Bronchial epithelial cell (primary cell): ENCODE measurements around the gene SQSTM1. TPM values are rescaled to one million over a fixed set of nuclear protein-coding genes. Genes with fewer than 3 reads are reported as not detected.
A peak's percentile ranks its signal among the peaks of the same experiment; 100 is the strongest.

Source experiments
- DNase-seq: peaks from one replicate; pipeline ENCODE4 v3.0.0-alpha.2; 2010; ENCODE audit warnings: low read depth
- FAIRE-seq: peaks from 2 replicates; lab custom pipeline; 2011; peaks lifted over from hg19 to GRCh38; lab: Jason Lieb, UNC
- H3K27me3 ChIP-seq: 2 replicates; pipeline ENCODE4 v1.5.1; 2011; ENCODE audit warnings: low read length; ENCODE audit not compliant: control insufficient read depth, insufficient read depth
- H3K36me3 ChIP-seq: 2 replicates; pipeline ENCODE4 v1.5.1; 2011; ENCODE audit warnings: low read length; ENCODE audit not compliant: control insufficient read depth, insufficient read depth
- H3K4me3 ChIP-seq: 2 replicates; pipeline ENCODE4 v1.5.1; 2011; ENCODE audit warnings: mild to moderate bottlenecking, low read depth, low read length, control low read depth
- total RNA-seq: library from RNA; depleted of rRNA; stranded (reverse); fragments of >200 nt; gene quantifications from 2 replicates; pipeline ENCODE4 v1.2.1, GENCODE V29; 2014
- TF ChIP-seq, protein P1 (sequence below): IDR thresholded peaks from 2 replicates; pipeline ENCODE4 v1.5.1; 2011; ENCODE audit warnings: mild to moderate bottlenecking, moderate library complexity, low read length, control low read depth, inconsistent platforms; ENCODE audit not compliant: insufficient read depth, severe bottlenecking

The SQSTM1 gene
- total RNA-seq, 1 donor from 2014 or later, result 733 TPM

DNA sequence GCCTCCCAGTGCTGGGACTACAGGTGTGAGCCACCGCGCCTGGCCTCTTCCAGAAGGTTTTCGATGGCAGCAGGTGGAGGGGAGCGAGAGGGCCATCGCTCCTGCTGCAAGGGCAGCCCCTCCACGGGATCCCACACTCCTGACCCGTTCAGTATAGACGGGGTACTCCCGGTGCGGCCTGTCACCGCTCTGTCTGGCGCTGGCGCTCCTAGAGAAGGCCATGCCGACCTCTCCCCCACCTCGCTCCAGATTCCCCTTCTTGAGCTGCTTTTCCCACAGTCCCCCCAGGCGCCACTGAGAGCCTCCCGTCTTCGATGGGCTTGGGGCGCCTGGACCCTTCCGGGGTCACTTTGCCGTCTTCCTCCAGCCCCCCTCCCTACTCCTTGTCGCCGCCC, 4.3 kb upstream of the SQSTM1 start:
- Histone ChIP-seq H3K4me3 (peak overlapping the region; percentile 33), H3K27me3 (no peaks in the 10 kb centered on the region), H3K36me3 (no peaks in the 10 kb centered on the region)
- TF ChIP-seq, protein P1, sequence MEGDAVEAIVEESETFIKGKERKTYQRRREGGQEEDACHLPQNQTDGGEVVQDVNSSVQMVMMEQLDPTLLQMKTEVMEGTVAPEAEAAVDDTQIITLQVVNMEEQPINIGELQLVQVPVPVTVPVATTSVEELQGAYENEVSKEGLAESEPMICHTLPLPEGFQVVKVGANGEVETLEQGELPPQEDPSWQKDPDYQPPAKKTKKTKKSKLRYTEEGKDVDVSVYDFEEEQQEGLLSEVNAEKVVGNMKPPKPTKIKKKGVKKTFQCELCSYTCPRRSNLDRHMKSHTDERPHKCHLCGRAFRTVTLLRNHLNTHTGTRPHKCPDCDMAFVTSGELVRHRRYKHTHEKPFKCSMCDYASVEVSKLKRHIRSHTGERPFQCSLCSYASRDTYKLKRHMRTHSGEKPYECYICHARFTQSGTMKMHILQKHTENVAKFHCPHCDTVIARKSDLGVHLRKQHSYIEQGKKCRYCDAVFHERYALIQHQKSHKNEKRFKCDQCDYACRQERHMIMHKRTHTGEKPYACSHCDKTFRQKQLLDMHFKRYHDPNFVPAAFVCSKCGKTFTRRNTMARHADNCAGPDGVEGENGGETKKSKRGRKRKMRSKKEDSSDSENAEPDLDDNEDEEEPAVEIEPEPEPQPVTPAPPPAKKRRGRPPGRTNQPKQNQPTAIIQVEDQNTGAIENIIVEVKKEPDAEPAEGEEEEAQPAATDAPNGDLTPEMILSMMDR, result no peak
- no peak for DNase-seq
- FAIRE-seq, result no peak

DNA sequence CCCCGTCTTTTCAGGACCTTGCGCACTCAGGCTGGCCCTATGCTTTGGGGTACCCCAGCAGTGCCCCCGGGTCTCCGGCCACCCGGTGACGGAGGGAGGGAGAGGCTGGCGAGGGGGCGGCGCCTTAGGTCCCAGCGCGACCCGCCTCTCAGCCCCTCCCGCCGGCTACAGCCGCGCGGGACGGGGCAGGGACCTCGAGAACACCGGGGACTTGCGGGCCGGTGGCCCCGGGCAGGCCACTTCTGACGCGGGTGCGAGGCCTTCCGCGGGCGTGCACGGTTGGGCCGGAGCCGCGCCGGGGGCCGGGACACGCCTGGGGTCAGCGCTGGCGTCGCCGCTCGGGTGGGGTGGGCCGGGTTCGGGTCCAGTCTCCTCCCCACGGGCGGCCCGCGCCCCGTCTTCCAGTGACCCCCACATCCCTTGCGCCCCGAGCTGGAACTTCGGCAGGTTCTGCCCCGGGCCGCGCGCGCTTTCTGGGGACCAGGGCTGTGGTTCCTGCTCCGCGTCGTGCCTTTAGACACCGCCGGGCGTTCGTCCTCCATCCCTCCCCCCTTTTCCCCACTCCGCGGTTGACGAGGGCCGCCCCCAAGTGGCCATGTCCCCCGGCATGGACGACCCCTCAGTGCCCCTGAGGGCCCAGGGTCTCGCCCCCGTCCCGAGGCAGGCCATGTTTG, 3.8 kb upstream of the SQSTM1 start:
- no peak for DNase-seq
- Histone ChIP-seq H3K27me3 (no peaks in the 10 kb centered on the region), H3K4me3 (peak overlapping the region; percentile 33), H3K36me3 (peaks cover under 1% of the 10 kb centered on the region)
- no peak for FAIRE-seq
- TF ChIP-seq, protein P1, result no peak

DNA sequence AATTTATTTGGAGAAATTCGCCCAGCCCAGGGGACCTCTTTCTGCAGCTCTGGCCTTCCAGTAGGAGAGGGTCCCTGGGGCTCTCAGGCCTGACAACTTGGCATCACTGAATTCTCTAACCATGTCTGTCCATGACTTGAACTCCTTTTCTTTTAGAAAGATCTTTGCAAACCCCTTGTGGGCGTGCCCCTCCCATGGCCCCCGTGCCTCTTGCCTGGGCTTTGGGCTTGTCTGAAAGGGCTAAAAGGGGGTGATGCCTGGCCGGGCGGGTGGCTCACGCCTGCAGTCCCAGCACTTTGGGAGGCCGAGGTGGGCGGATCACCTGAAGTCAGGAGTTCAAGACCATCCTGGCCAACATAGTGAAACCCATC, 3.2 kb upstream of the SQSTM1 start:
- Histone ChIP-seq H3K27me3 (no peaks in the 10 kb centered on the region), H3K36me3 (peaks cover 5% of the 10 kb centered on the region), H3K4me3 (peak overlapping the region; percentile 33)
- FAIRE-seq (no peak), DNase-seq (no peak)
- TF ChIP-seq, protein P1, result no peak

DNA sequence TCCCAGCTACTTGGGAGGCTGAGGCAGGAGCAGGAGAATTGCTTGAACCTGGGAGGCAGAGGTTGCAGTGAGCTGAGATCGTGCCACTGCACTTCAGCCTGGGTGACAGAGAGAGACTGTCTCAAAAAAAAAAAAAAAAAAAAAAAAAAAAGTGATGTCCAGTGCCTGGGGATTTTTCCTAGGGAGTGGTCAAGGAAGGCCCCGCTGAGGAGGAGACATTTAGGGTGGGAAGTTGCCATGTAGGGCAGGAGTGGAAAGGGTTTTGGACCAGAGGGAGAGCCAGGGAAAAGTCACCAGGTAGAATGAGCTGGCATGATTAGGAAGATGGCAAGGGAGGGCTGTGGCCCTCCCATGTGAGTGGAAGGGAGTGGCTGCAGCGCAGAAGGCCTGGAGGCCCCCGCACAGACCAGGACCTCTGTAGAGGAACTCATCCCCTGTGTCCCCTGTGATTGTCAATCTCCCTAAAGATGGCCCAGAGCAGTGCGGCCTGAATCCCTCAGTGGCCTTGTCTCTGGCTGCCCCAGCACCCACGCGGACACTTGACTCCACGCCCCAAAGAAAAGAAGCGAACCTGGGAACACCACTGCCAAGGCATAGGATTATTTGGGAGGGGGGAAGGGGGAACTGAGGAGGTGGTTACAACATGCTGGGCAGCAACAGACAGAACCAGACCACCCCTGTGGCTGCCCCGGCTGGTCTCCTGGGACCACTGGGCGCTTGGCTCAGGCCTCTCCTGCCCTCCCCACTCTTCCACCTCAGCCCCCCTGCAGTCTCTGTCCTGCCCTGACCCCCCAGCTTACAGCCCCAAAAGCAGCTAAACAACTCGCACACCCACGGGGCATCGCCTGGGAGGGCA, 2.6 kb upstream of the SQSTM1 start:
- H3K4me3 ChIP-seq, result peak overlapping the region; percentile 19
- no peak for FAIRE-seq

DNA sequence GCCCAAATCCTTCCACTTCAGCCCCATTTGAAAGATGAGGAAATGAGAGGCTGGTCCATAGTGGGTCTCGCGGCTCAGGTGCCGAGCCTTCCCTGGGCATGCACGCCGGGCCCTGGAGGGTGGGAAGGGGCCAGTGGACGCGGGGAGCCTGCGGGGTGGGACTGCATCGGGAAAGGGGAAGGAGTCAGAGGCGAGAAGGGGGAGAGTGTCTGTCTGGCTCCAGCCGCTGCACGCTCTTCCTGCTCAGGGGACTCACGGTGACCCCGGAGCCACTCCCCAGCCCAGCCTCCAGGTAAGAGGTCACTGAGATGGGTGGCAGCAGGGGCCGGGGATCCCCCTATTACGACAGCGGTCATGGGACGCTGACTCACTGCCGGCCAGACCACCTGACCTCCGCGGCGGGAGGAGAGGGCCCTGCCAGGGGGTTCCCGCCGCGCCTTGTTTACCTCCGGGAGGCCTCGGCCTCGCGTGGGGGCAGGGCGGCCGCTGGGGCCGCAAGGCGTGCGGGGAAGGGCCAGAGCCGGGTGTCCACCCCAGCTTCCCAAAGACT, 1.9 kb upstream of the SQSTM1 start:
- Histone ChIP-seq H3K27me3 (no peaks in the 10 kb centered on the region), H3K4me3 (peak overlapping the region; percentile 19), H3K36me3 (peaks cover 16% of the 10 kb centered on the region)
- FAIRE-seq (no peak), DNase-seq (peak; percentile 84)
- TF ChIP-seq, protein P1, result no peak

More for the DNA sequence above, 2.6 kb upstream of the SQSTM1 start:
- no peaks in the 10 kb centered on the region for H3K27me3 ChIP-seq
- no peak for DNase-seq
- TF ChIP-seq, protein P1, result no peak
- H3K36me3 ChIP-seq, result peaks cover 11% of the 10 kb centered on the region
